Thyroid gland (tissue), 4 donors: ENCODE measurements around the gene IL21R.

Source experiments
- POLR2A ChIP-seq, 2 donors: fragments of 450-650 bp; IDR thresholded peaks; one replicate each; pipeline ENCODE4 v1.6.1; 2017; ENCODE audit warnings: antibody characterized with exemption in 2 of 2, mild to moderate bottlenecking in 2 of 2, moderate library complexity in 1 of 2
- TF ChIP-seq, protein P1 (sequence below), 6 experiments: fragments of 200-600 bp in 3 of 6; fragments of 450-650 bp in 3 of 6; sonication (generic) in 3 of 6; IDR thresholded peaks; one replicate each; pipeline ENCODE4 v1.5.1; 2016 to 2019; ENCODE audit warnings: antibody characterized with exemption in 6 of 6, mild to moderate bottlenecking in 2 of 6, inconsistent platforms in 1 of 6, moderate library complexity in 1 of 6

DNA sequence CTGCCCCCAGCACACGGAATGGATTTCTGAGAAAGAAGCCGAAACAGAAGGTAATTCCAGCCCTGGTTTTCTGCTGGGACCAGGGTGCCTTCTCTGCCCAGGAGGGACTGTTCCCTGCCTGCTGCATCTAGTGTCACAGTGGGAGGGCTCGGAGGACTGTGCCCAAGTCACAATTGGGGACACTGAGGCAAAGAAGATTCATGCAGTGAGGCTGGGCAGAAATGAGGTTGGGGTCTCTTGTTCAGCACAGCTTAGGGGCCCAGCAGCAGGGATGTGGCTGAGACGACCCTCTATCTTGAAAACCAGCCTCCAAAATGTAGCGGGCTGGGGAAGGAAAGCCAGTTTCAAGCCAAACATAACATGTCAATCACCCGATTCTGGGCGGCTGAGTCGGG is 592 bp downstream of the IL21R start:
- TF ChIP-seq, protein P1, sequence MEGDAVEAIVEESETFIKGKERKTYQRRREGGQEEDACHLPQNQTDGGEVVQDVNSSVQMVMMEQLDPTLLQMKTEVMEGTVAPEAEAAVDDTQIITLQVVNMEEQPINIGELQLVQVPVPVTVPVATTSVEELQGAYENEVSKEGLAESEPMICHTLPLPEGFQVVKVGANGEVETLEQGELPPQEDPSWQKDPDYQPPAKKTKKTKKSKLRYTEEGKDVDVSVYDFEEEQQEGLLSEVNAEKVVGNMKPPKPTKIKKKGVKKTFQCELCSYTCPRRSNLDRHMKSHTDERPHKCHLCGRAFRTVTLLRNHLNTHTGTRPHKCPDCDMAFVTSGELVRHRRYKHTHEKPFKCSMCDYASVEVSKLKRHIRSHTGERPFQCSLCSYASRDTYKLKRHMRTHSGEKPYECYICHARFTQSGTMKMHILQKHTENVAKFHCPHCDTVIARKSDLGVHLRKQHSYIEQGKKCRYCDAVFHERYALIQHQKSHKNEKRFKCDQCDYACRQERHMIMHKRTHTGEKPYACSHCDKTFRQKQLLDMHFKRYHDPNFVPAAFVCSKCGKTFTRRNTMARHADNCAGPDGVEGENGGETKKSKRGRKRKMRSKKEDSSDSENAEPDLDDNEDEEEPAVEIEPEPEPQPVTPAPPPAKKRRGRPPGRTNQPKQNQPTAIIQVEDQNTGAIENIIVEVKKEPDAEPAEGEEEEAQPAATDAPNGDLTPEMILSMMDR (IDR thresholded peaks at IDR 0.05), result no peak
- no peak for TF ChIP-seq POLR2A (IDR thresholded peaks at IDR 0.05)
